B cell (primary cell): ENCODE data around the gene S100A8. TPM values are rescaled to one million over a fixed set of nuclear protein-coding genes. Genes with fewer than 3 reads are reported as not detected.

Experiments used
- ATAC-seq: fragments of 200-7000 bp; cut with Tn5 transposase; one replicate; pipeline ENCODE4 v1.10.0; 2021; ENCODE audit warnings: low read depth, mild to moderate bottlenecking, moderate number of reproducible peaks, moderate library complexity
- CTCF ChIA-PET: fragments of 350-600 bp; sonication (Branson Sonifier 250); formaldehyde crosslinking; loops from one replicate; lab custom pipeline; 2021; ENCODE audit warnings: antibody characterized with exemption, inconsistent platforms; lab: Charles Lee
- POLR2A ChIA-PET: fragments of 350-600 bp; sonication (Branson Sonifier 250); formaldehyde crosslinking; loops from one replicate; lab custom pipeline; 2021; ENCODE audit warnings: antibody characterized with exemption; lab: Charles Lee
- DNase-seq: peaks from one replicate; pipeline ENCODE4 v3.0.0; 2013
- H2AFZ ChIP-seq: 2 replicates; pipeline ENCODE4 v1.6.1; 2012; ENCODE audit warnings: mild to moderate bottlenecking, low read depth, low read length; ENCODE audit not compliant: insufficient read depth, poor library complexity, severe bottlenecking
- H3K27ac ChIP-seq, 2 donors: 1 replicate in 1 of 2; 2 replicates in 1 of 2; pipeline ENCODE4 v1.5.1; 2012 to 2013; ENCODE audit warnings: low read length in 2 of 2, mild to moderate bottlenecking in 2 of 2, moderate library complexity in 1 of 2
- H3K27me3 ChIP-seq, 4 experiments: fragments of 200-600 bp in 1 of 4; sonication (generic) in 1 of 4; replicated peaks in 1 of 4; 1 replicate in 2 of 4; 2 replicates in 2 of 4; pipeline versions ENCODE4 v1.6.1 to v1.7.0; 2013 to 2016; ENCODE audit warnings: low read length in 3 of 4, mild to moderate bottlenecking in 2 of 4, mixed read lengths in 1 of 4, moderate library complexity in 1 of 4; ENCODE audit not compliant: insufficient read depth in 4 of 4, control insufficient read depth in 3 of 4; ENCODE audit errors: control extremely low read depth in 1 of 4
- H3K36me3 ChIP-seq, 2 experiments: replicated peaks in 1 of 2; 1 replicate in 1 of 2; 2 replicates in 1 of 2; pipeline versions ENCODE4 v1.6.1 to v1.7.1; 2013; ENCODE audit warnings: low read length in 1 of 2; ENCODE audit not compliant: insufficient read depth in 2 of 2, control insufficient read depth in 1 of 2; ENCODE audit errors: control extremely low read depth in 1 of 2, extremely low read depth in 1 of 2
- H3K4me1 ChIP-seq, 2 donors: fragments of 200-600 bp in 1 of 2; sonication (generic) in 1 of 2; 1 replicate in 1 of 2; 2 replicates in 1 of 2; pipeline versions ENCODE4 v1.5.1 to v1.6.1; 2013 to 2017; ENCODE audit warnings: low read length in 2 of 2; ENCODE audit not compliant: control insufficient read depth in 2 of 2, insufficient read depth in 2 of 2
- H3K4me2 ChIP-seq: replicated peaks from 2 replicates; pipeline ENCODE3; 2012; ENCODE audit warnings: mild to moderate bottlenecking, low read depth, low read length; ENCODE audit not compliant: poor library complexity, severe bottlenecking
- H3K4me3 ChIP-seq, 5 experiments: fragments of 200-600 bp in 1 of 5; sonication (generic) in 1 of 5; 1 replicate in 3 of 5; 2 replicates in 2 of 5; pipeline versions ENCODE4 v1.5.1 to v1.7.0; 2011 to 2016; ENCODE audit warnings: low read length in 4 of 5, mild to moderate bottlenecking in 4 of 5, low read depth in 2 of 5, control low read depth in 1 of 5, moderate library complexity in 1 of 5; ENCODE audit not compliant: insufficient read depth in 1 of 5; ENCODE audit errors: control extremely low read depth in 1 of 5, extremely low read depth in 1 of 5
- H3K79me2 ChIP-seq: fragments of 200-600 bp; sonication (generic); one replicate; pipeline ENCODE4 v1.6.0; 2016; ENCODE audit warnings: low read length; ENCODE audit not compliant: control insufficient read depth, insufficient read depth
- H3K9ac ChIP-seq: fragments of 200-600 bp; sonication (generic); 2 replicates; pipeline ENCODE4 v1.6.1; 2017; ENCODE audit warnings: mild to moderate bottlenecking, low read length, moderate library complexity
- H3K9me3 ChIP-seq, 3 donors: one replicate each; pipeline versions ENCODE4 v1.6.1 to v1.7.1; 2013; ENCODE audit warnings: low read length in 2 of 3; ENCODE audit not compliant: control insufficient read depth in 2 of 3, insufficient read depth in 1 of 3; ENCODE audit errors: control extremely low read depth in 1 of 3
- H4K20me1 ChIP-seq: 2 replicates; pipeline ENCODE4 v1.6.0; 2012; ENCODE audit warnings: mild to moderate bottlenecking, low read length; ENCODE audit not compliant: insufficient read depth, control insufficient read depth, poor library complexity, severe bottlenecking
- H3K27ac Mint-ChIP-seq: one replicate; pipeline ENCODE4 v1.8.0; 2021; ENCODE audit warnings: mixed read lengths
- H3K27me3 Mint-ChIP-seq: one replicate; pipeline ENCODE4 v1.8.0; 2021; ENCODE audit warnings: mixed read lengths
- H3K4me1 Mint-ChIP-seq: one replicate; pipeline ENCODE4 v1.8.0; 2021; ENCODE audit warnings: mixed read lengths
- H3K4me3 Mint-ChIP-seq: one replicate; pipeline ENCODE4 v1.8.0; 2021; ENCODE audit warnings: mixed read lengths
- H3K9me3 Mint-ChIP-seq: one replicate; pipeline ENCODE4 v1.8.0; 2022; ENCODE audit warnings: mixed read lengths; ENCODE audit not compliant: insufficient read depth
- CTCF ChIP-seq: fragments of 200-600 bp; IDR thresholded peaks from one replicate; pipeline ENCODE4 v1.8.0; 2022; ENCODE audit warnings: antibody characterized with exemption, mild to moderate bottlenecking
- EZH2 ChIP-seq: IDR thresholded peaks from 2 replicates; pipeline ENCODE4 v1.6.1; 2012; ENCODE audit warnings: borderline replicate concordance, low read depth, mild to moderate bottlenecking, moderate library complexity, low read length; ENCODE audit not compliant: insufficient read depth, poor library complexity, severe bottlenecking
- WGBS: methylation state at CpG from one replicate; pipeline ENCODE4 v1.1.5; 2013; ENCODE audit warnings: missing lambda C conversion rate; ENCODE audit not compliant: insufficient coverage; 5-methylcytosine and 5-hydroxymethylcytosine counted together
- intact Hi-C: fragments of 100-400 bp; cut with micrococcal nuclease; formaldehyde crosslinking; loops from one replicate; pipeline ENCODE4 v1.10.0; 2022
- polyA plus RNA-seq: library from polyadenylated mRNA; depleted of rRNA; stranded (reverse); fragments of >200 nt; gene quantifications from 2 replicates; pipeline ENCODE4 v1.2.3, GENCODE V29; 2012
- total RNA-seq, 2 donors: library from RNA; stranded (reverse); fragments of 120-200 nt in 1 of 2; gene quantifications; 1 replicate in 1 of 2; 2 replicates in 1 of 2; pipeline versions ENCODE4 v1.2.3 to v1.2.4, GENCODE V29; 2013 to 2022

S100A8 gene
- total and polyA plus RNA-seq, 2 donors (not counting 1 experiment from before 2014, with no cell fraction given): 3.3 to 16.7 TPM

GRCh38 chr1:153362187-153362775, 28.6 kb downstream of the S100A8 start:
- Histone ChIP-seq H3K36me3 (no peaks in the 10 kb centered on the region), H3K4me2 (no peak overlapping the region), H2AFZ (no peak overlapping the region), H3K9ac (no peak overlapping the region), H3K27me3 (peaks cover 0 to 15% (median 0%) of the 10 kb centered on the region in 4 experiments), H3K4me1 (peaks cover 9 to 10% of the 10 kb centered on the region in 2 donors), H3K27ac (no peak overlapping the region), H4K20me1 (no peaks in the 10 kb centered on the region), H3K4me3 (no peak overlapping the region), H3K79me2 (no peaks in the 10 kb centered on the region), H3K9me3 (no peaks in the 10 kb centered on the region)
- POLR2A ChIA-PET: no interaction called here
- H3K9me3 Mint-ChIP-seq: no peaks in the 10 kb centered on the region
- TF ChIP-seq CTCF (no peak), EZH2 (no peak)
- H3K27ac Mint-ChIP-seq: no peak overlapping the region
- peaks cover 10% of the 10 kb centered on the region for H3K4me1 Mint-ChIP-seq
- no peak for ATAC-seq
- CTCF ChIA-PET: interaction anchor here (1.3 to 1.5 kb wide), 2 partner anchors 10 to 133 kb away, joined by 3 to 7 read pairs; no protein-coding TSS in a partner anchor
- intact Hi-C loops: no loop called here
- H3K27me3 Mint-ChIP-seq: peaks cover 59% of the 10 kb centered on the region
- no peak for DNase-seq
- WGBS: 86% methylated on average over 3 of the region's 3 CpGs
- no peak overlapping the region for H3K4me3 Mint-ChIP-seq

- ATAC-seq (no peak), DNase-seq (no peak)
- peaks cover 10 to 12% of the 10 kb centered on the region in 2 donors for H3K4me1 ChIP-seq
- Mint-ChIP-seq H3K27ac (no peak overlapping the region), H3K9me3 (no peaks in the 10 kb centered on the region), H3K4me3 (no peak overlapping the region), H3K4me1 (peaks cover 16% of the 10 kb centered on the region), H3K27me3 (peaks cover 60% of the 10 kb centered on the region)
- no peak overlapping the region for H3K27ac ChIP-seq
- no peak overlapping the region for H2AFZ ChIP-seq
- no peaks in the 10 kb centered on the region for H3K36me3 ChIP-seq
- H3K27me3 ChIP-seq: peaks cover 0 to 15% (median 0%) of the 10 kb centered on the region in 4 experiments
- CTCF ChIA-PET: interaction anchor here (1.3 kb wide), 1 partner anchor 9 kb away, joined by 7 read pairs; no protein-coding TSS in a partner anchor
- H3K9me3 ChIP-seq: no peaks in the 10 kb centered on the region
- H3K9ac ChIP-seq: no peak overlapping the region
- intact Hi-C loops: no loop called here
- no peaks in the 10 kb centered on the region for H4K20me1 ChIP-seq
- H3K4me3 ChIP-seq: no peak overlapping the region
- H3K79me2 ChIP-seq: no peaks in the 10 kb centered on the region
- POLR2A ChIA-PET: no interaction called here
- no peak overlapping the region for H3K4me2 ChIP-seq
- TF ChIP-seq EZH2: no peak
- TF ChIP-seq CTCF: no peak
- WGBS: 82% methylated on average over 4 of the region's 4 CpGs
Measured at GRCh38 chr1:153361480-153362109, 29.3 kb downstream of the S100A8 start.
